Prostate gland (tissue), 2 donors: ENCODE measurements around the gene TRIM37.

Experiments
- CTCF ChIP-seq, 4 experiments: fragments of 200-600 bp in 2 of 4; fragments of 450-650 bp in 2 of 4; sonication (generic) in 2 of 4; IDR thresholded peaks; 1 replicate in 3 of 4; 2 replicates in 1 of 4; pipeline ENCODE4 v1.5.1; 2016 to 2019; ENCODE audit warnings: antibody characterized with exemption in 4 of 4, mild to moderate bottlenecking in 2 of 4, moderate library complexity in 2 of 4
- POLR2A ChIP-seq: fragments of 450-650 bp; IDR thresholded peaks from one replicate; pipeline ENCODE4 v1.6.1; 2016; ENCODE audit warnings: antibody characterized with exemption, mild to moderate bottlenecking

- TF ChIP-seq CTCF (IDR thresholded peaks at IDR 0.05) (no peak), POLR2A (no peak)
Measured at GRCh38 chr17:58982626-58983025, 124.1 kb downstream of the TRIM37 start.
